OCI-LY1 (cell line): ENCODE data around the gene BPIFB2.

Source experiments
- H2AFZ ChIP-seq: fragments of 200-600 bp; sonication (generic), shearing (Covaris generic); 2 replicates; pipeline ENCODE4 v1.6.0; 2014; ENCODE audit warnings: antibody characterized with exemption, mild to moderate bottlenecking, low read length
- H3F3A ChIP-seq: fragments of 200-600 bp; sonication (generic), shearing (Covaris generic); 2 replicates; pipeline ENCODE4 v1.6.0; 2014; ENCODE audit warnings: mild to moderate bottlenecking, antibody characterized with exemption, low read length, moderate library complexity; ENCODE audit not compliant: insufficient read depth
- H3K27ac ChIP-seq: fragments of 200-600 bp; sonication (generic); 2 replicates; pipeline ENCODE4 v1.5.1; 2014; ENCODE audit warnings: low read length, mixed run types, mild to moderate bottlenecking, low read depth; ENCODE audit not compliant: poor library complexity, severe bottlenecking
- H3K27me3 ChIP-seq: fragments of 200-600 bp; sonication (generic); 2 replicates; pipeline ENCODE4 v1.6.0; 2014; ENCODE audit warnings: antibody characterized with exemption, mild to moderate bottlenecking, low read length, moderate library complexity; ENCODE audit not compliant: insufficient read depth
- H3K36me3 ChIP-seq: fragments of 200-600 bp; sonication (generic); 2 replicates; pipeline ENCODE4 v1.6.1; 2014; ENCODE audit warnings: mild to moderate bottlenecking, antibody characterized with exemption, low read length, moderate library complexity, mixed read lengths; ENCODE audit not compliant: insufficient read depth
- H3K4me1 ChIP-seq: fragments of 200-600 bp; sonication (generic); 2 replicates; pipeline ENCODE4 v1.5.1; 2014; ENCODE audit warnings: mild to moderate bottlenecking, low read length, moderate library complexity; ENCODE audit not compliant: insufficient read depth, severe bottlenecking
- H3K4me2 ChIP-seq: fragments of 200-600 bp; sonication (generic), shearing (Covaris generic); 2 replicates; pipeline ENCODE4 v1.6.1; 2014; ENCODE audit warnings: low read length
- H3K4me3 ChIP-seq: fragments of 200-600 bp; sonication (generic); 2 replicates; pipeline ENCODE4 v1.5.1; 2014; ENCODE audit warnings: low read length, low read depth, mild to moderate bottlenecking, mixed read lengths; ENCODE audit not compliant: poor library complexity, severe bottlenecking
- H3K79me2 ChIP-seq: fragments of 200-600 bp; shearing (Covaris generic); 2 replicates; pipeline ENCODE4 v1.6.1; 2016; ENCODE audit warnings: mixed run types, low read length, mixed read lengths; ENCODE audit not compliant: insufficient read depth
- H3K9ac ChIP-seq: fragments of 200-600 bp; sonication (generic), shearing (Covaris generic); 2 replicates; pipeline ENCODE4 v1.6.1; 2014; ENCODE audit warnings: mild to moderate bottlenecking, low read length, mixed read lengths
- H3K9me2 ChIP-seq: fragments of 200-600 bp; sonication (generic), shearing (Covaris generic); 2 replicates; pipeline ENCODE4 v1.6.1; 2014; ENCODE audit warnings: low read depth, mild to moderate bottlenecking, low read length, mixed read lengths
- H3K9me3 ChIP-seq: fragments of 200-600 bp; shearing (Covaris generic); 2 replicates; pipeline ENCODE4 v1.6.1; 2014; ENCODE audit warnings: low read length, mixed read lengths
- H4K20me1 ChIP-seq: fragments of 200-600 bp; sonication (generic), shearing (Covaris generic); 2 replicates; pipeline ENCODE4 v1.6.0; 2016; ENCODE audit warnings: mild to moderate bottlenecking, low read length; ENCODE audit not compliant: insufficient read depth
- CTCF ChIP-seq: fragments of 200-600 bp; sonication (generic), shearing (Covaris generic); IDR thresholded peaks from 2 replicates; pipeline ENCODE4 v1.5.1; 2017; ENCODE audit warnings: mild to moderate bottlenecking, antibody characterized with exemption, low read length, moderate library complexity, mixed read lengths
- EZH2 ChIP-seq: fragments of 200-600 bp; sonication (generic), shearing (Covaris generic); IDR thresholded peaks from 2 replicates; pipeline ENCODE4 v1.8.0; 2017; ENCODE audit warnings: borderline replicate concordance, mixed run types, mild to moderate bottlenecking, antibody characterized with exemption, low read length, moderate library complexity, mixed read lengths

The BPIFB2 gene

GRCh38 chr20:32975698-32976674 lies 31.5 kb upstream of the BPIFB2 start:
- Histone ChIP-seq H2AFZ (no peak overlapping the region), H3K36me3 (no peaks in the 10 kb centered on the region), H3K9me2 (no peaks in the 10 kb centered on the region), H3K27me3 (no peaks in the 10 kb centered on the region; the same call in 1 of the 2 replicates), H3K79me2 (no peaks in the 10 kb centered on the region), H4K20me1 (no peaks in the 10 kb centered on the region), H3K9me3 (no peaks in the 10 kb centered on the region), H3K9ac (no peak overlapping the region), H3K4me3 (no peak overlapping the region), H3F3A (no peaks in the 10 kb centered on the region), H3K27ac (no peak overlapping the region), H3K4me2 (no peak overlapping the region), H3K4me1 (peaks cover 16% of the 10 kb centered on the region)
- no peak for TF ChIP-seq CTCF
- no peak for TF ChIP-seq EZH2

GRCh38 chr20:32976746-32977145 lies 30.8 kb upstream of the BPIFB2 start:
- H4K20me1 ChIP-seq: no peaks in the 10 kb centered on the region
- H3K79me2 ChIP-seq: no peaks in the 10 kb centered on the region
- H3K4me1 ChIP-seq: peaks cover 10% of the 10 kb centered on the region
- H3K4me3 ChIP-seq: no peak overlapping the region
- no peak overlapping the region for H3K4me2 ChIP-seq
- TF ChIP-seq EZH2 (no peak), CTCF (no peak)
- no peaks in the 10 kb centered on the region for H3K9me3 ChIP-seq
- H2AFZ ChIP-seq: no peak overlapping the region
- H3K9ac ChIP-seq: no peak overlapping the region
- H3K27me3 ChIP-seq: no peaks in the 10 kb centered on the region; the same call in 1 of the 2 replicates
- no peaks in the 10 kb centered on the region for H3K36me3 ChIP-seq
- H3F3A ChIP-seq: no peaks in the 10 kb centered on the region
- H3K9me2 ChIP-seq: no peaks in the 10 kb centered on the region
- no peak overlapping the region for H3K27ac ChIP-seq

DNA sequence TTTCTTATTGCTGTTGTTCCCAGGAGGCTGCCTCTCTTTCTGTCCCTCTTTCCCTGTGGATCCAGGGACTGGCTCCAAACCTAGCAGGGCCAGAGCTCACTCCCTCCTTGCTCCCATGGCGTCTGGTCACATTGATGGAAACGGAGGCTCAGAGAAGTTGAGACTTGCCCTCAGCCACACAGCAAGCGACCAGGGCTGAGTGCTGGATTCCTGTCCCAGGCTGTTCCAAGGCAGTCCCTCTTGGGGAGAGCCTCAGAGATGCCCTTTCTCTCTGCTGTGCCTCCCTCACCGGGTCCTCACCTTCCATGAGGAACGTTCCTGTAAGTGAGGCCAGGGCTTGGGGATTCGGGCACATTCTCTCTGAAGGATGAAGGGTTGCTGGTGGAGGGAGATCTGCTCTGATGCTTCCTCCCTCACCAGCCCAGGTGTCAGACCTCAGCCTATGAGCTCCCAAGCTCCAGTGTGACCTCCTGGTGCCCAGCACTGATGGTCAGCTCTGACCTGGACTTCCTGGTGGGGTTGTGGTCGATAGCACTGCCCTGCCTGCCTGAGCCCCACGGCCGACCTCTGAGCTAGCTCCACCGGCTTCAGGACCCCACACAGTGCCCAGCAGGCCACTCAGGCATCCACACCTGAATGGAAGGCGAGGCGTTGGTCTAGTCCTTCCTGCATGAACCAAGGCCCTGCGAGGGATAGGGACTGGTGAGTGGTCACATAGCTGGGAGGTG lies 30.1 kb upstream of the BPIFB2 start:
- Histone ChIP-seq H3K27me3 (no peaks in the 10 kb centered on the region; the same call in 1 of the 2 replicates), H4K20me1 (no peaks in the 10 kb centered on the region), H3K9ac (no peak overlapping the region), H3K79me2 (no peaks in the 10 kb centered on the region), H3F3A (no peaks in the 10 kb centered on the region), H2AFZ (no peak overlapping the region), H3K27ac (no peak overlapping the region), H3K9me3 (no peaks in the 10 kb centered on the region), H3K36me3 (no peaks in the 10 kb centered on the region), H3K4me3 (no peak overlapping the region), H3K4me2 (no peak overlapping the region), H3K4me1 (peaks cover 3% of the 10 kb centered on the region), H3K9me2 (no peaks in the 10 kb centered on the region)
- TF ChIP-seq CTCF: no peak
- no peak for TF ChIP-seq EZH2
